T47D (cell line): ENCODE data around the gene LGI1.

ENCODE experiments used
- DNase-seq, 2 experiments: peaks; one replicate each; pipeline versions ENCODE4 v3.0.0 to v3.0.0-alpha.2; 2011 to 2012; ENCODE audit warnings: low read depth in 1 of 2, low spot score in 1 of 2
- JUND ChIP-seq: IDR thresholded peaks from 2 replicates; pipeline ENCODE4 v1.6.1; 2012; ENCODE audit warnings: low read depth
- in situ Hi-C: cut with HindIII; loops from 2 replicates; pipeline ENCODE4 v1.10.0; 2016; ENCODE audit warnings: low sequenced_read_pairs, low pct_unique_long_range_greater_than_20kb

LGI1 gene

DNA sequence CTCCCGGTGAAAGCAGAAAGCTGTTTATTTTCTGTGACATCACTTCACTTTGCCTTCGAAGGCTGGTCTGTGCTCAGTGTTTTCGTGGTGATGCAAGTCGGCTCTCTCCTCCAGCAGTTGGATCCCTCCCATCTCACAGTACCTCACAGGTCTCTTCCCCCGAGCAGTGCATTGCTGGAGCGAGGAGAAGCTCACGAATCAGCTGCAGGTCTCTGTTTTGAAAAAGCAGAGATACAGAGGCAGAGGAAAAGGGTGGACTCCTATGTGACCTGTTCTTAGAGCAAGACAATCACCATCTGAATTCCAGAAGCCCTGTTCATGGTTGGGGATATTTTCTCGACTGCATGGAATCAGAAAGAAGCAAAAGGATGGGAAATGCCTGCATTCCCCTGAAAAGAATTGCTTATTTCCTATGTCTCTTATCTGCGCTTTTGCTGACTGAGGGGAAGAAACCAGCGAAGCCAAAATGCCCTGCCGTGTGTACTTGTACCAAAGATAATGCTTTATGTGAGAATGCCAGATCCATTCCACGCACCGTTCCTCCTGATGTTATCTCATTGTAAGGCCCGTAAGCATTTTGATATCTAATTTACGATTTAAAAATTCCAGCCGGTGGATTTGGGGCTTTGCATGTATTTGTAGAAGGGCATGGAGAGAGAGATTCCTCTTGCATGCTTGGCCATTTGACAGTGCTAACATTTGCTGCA lies at the start of gene LGI1:
TSS of gene LGI1 (plus strand) at position 136 of the 707 bp plus-strand sequence. CDS start at position 345, 209 bp downstream.
- DNase-seq, result no peak
- in situ Hi-C loops, result no loop called here
- TF ChIP-seq JUND, result peak; percentile 33; the same call in 1 of the 2 replicates

DNA sequence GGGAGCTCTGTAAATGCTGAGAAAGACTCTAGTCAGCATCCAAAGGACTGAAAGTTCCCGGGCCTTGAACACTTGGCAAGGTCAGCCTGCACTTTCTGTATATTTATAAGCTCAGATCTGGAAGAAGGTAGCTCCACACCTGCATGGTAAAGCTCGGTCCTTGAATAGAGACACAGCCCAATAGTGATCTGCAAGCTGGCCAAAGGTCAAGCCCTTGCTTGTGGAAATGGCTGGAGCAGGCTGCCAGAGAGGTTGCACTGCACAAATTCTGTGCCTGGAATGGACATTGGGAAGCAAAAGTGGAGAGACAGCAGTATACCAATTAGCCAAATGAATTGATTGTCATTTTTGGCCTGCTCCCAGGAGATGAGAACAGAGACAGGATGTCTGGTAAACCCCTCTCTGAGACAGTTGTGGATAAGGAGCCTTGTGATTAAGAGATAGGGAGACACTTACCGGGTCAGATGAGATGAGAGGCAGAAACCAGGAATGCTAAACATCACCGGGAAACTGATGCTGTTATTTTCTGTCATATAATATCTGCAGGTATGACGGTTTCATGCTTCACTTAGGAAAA lies 47.3 kb upstream of the LGI1 start:
- TF ChIP-seq JUND, result no peak
- peak in 1 of 2 experiments; percentile 20 for DNase-seq
- in situ Hi-C loops, result no loop called here

DNA sequence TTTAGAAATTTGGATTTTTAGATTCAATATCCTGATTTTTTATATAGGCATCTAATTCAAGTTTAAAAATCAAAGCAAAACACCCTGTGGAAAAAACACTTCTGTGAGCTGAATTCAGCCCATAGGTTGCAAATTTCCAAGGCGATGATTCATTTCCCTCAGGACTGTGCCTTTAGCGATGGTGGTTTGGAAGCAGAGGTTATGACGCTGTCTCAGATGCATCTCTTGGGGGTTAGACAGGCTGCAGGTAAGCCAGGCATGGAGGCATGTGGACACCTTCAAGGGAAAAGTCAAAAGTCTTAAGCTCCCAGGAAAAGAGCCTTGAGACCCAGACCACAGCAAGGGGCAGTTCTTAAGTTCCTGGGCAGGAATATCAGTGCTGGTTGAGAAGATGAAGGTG lies 45.8 kb upstream of the LGI1 start:
- in situ Hi-C loops, result no loop called here
- TF ChIP-seq JUND, result no peak
- DNase-seq, result no peak

DNA sequence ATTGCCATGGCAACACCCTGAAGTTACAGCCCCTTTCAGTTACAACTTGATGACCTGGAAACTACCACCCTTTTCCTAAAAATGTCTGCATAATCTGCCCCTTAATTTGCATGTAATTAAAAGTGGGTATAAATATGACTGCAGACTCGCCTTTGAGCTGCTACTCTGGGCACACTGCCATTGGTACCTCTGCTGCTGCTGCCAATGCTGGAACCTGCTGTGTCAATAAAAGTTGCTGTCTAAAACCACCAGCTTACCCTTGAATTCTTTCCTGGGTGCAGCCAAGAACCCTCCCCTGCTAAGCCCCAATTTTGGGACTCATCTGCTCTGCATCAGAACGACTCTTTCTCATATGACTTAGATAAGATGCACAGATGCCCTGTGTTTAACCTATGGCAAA lies 45.1 kb upstream of the LGI1 start:
- in situ Hi-C loops, result no loop called here
- DNase-seq, result no peak
- no peak for TF ChIP-seq JUND

DNA sequence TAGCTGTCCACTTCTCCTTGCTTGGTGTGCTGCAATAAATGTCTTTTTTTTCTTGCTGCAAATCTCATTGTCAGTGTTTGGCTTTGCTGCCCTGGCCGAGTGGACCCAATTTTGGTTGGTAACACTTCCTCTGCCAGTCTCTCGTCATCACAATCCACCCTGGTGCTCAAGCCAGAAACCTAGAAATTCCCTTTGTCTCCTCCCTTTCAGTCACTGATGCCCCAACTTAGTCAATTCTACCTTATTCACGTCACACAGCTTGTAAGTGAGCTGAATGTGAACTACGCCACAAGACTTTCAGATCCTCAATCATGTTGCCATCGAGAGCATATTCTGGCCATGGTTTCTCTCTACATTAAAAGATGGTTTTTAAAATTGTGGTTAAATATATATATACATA lies 42.4 kb upstream of the LGI1 start:
- in situ Hi-C loops, result no loop called here
- no peak for DNase-seq

DNA sequence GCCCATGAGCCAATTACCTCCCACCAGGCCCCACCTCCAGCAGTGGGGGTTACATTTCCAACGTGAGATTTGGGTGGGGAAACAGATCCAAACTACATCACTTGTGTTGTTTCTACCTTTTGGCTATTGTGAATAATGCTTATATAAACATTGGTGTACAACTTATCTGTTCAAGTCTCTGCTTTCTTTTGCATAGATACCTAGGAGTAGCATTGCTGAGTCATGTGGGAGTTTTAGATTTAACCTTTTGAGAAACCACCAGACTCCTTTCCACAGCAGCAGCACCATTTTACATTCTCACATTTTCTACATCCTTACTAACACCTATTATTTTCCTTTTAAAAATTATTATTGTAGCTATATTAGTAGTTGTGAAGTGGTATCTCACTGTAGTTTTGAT lies 41.0 kb upstream of the LGI1 start:
- TF ChIP-seq JUND, result no peak
- in situ Hi-C loops, result no loop called here
- no peak for DNase-seq

More for the DNA sequence above, 42.4 kb upstream of the LGI1 start:
- no peak for TF ChIP-seq JUND

DNA sequence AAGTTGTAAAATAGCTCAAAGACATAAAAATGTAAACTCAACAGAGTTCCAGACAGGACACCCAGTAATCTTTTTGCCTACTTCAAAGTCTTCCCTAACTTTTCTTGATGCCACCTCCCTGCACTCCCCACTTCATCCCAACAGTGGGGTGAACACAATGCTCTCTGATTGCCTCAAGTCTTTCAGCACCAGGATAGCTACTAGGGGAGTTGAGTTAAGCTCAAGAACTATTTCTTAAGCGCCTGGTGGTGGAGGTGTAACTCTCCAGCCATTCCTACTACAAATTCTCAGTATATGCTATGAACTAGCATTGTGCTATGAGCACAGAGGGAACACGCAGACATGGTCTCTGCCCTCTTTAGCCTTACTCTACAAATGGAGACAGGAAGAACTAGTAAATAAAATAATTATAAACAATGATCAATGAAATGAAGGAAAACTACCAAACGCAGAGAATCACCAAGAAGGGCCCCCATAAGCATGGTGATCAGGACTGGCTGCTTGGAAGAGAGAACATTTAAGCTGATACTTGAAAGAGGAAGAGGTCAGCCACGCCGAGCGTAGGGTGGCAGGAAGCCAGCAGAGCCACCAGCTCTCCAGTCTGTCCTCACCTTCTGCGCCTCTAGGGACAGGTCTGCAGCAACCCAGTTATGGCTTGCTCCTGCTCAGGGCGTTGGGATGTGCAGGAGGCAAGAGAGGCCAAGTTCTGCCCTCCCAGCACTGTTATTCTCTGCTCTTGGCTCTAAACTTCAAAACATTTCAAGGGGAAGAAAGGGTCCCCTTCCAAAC lies 38.6 kb upstream of the LGI1 start:
- no peak for TF ChIP-seq JUND
- in situ Hi-C loops, result no loop called here
- DNase-seq, result peak in 1 of 2 experiments; percentile 30

DNA sequence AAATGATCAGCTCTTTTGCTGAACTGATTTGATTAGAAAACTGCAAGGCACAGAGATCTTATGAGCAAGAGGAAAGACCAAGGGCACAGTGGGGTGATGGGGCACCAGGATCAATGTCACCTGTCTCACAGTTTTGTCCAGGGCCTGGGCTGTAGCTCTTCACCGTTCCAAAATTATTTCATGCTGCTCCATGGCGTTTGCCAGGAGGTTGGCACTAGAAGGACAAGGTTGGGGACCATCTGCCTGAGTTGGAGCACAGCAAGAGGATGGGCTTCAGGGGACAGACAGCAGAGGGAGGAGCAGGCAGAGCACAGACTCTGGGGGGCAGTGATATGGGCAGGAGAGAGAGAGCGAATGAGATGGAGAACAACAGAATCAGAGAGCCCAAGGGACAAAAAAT lies 37.8 kb upstream of the LGI1 start:
- in situ Hi-C loops, result no loop called here
- no peak for DNase-seq
- no peak for TF ChIP-seq JUND

DNA sequence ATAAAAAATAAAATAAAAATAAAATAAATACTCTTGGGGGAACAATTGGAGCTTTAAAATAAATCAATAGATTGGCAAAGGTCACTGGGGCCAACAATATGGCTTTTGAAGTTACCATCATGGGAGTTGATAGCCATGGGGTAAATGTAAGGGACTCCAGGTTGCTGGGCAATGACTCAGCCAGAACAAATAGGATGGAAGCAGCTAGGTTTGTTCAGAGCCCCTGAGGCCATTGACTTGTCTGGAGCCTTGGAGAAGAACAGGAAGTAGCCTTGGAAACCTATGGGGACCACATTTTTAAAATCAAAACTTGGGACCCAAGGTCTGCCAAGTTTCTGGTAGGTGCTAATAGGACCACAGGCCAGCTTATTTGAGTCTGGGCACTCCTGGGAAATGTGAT lies 35.2 kb upstream of the LGI1 start:
- no peak; the same call in 1 of the 2 replicates for TF ChIP-seq JUND
- peak; percentile 29 to 74 for DNase-seq
- in situ Hi-C loops, result no loop called here

DNA sequence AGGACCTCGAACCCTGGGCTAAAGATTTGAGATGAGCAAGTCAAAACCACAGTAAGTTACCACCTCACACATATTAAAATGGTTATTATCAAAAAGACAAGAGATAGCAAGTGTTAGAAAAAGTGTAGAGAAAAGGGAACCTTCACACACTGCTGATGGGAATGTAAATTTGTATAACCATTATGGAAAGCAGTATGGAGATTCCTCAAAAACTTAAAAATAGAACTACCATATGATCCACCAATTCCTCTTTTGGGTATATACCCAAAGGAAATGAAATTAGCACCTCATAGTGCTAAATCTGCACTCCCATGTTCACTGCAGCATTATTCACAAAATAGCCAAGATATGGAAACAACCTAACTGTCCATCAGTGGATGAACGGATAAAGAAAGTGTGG lies 34.6 kb upstream of the LGI1 start:
- DNase-seq, result no peak
- in situ Hi-C loops, result no loop called here
- no peak for TF ChIP-seq JUND

DNA sequence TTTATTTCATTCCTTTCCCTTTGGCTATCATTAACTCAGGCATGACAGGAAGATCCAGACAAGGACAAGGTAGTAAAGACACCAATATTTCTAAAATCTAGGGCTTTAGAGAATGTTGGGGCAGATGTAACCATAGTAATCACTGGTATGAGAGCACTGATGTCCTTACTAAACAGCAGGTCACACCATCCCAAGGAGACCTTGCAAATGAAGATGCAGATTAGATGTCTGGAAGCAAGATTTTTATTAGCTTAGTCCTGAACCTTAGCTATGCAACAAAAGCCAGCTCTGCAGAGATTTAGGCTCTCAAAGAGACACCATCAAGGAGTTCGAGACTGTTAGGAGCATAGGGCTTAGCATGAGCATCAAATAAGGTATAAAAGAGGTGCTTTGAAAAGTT lies 31.7 kb upstream of the LGI1 start:
- TF ChIP-seq JUND, result no peak
- no peak for DNase-seq
- in situ Hi-C loops, result no loop called here

DNA sequence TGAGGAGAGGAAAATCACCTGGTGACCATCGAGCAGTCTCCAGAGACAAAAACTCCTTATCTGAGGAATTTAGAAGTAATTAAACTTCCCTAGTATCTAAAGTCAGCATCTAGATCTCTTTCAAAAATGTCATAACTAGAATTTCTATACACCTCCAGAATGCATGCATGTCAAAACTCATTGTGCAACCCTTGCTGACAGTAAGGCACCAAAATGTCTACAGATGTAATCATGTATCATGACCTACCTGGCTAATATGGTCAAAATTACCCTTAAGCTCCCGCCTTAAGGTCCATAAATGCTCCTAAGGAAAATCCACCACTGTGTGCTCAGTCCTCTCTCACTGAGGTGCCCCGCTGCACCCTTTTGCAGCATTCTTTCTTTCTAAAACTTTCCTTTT lies 16.4 kb upstream of the LGI1 start:
- in situ Hi-C loops, result no loop called here
- DNase-seq, result peak in 1 of 2 experiments; percentile 58
- TF ChIP-seq JUND, result peak; percentile 56; the same call in 1 of the 2 replicates
